Measurements from ENCODE around the gene ERO1B. TPM values are rescaled to one million over a fixed set of nuclear protein-coding genes. Genes with fewer than 3 reads are reported as not detected.

The ERO1B gene
- total RNA-seq, 1 experiment from 2014 or later = 9.6 TPM

DNA sequence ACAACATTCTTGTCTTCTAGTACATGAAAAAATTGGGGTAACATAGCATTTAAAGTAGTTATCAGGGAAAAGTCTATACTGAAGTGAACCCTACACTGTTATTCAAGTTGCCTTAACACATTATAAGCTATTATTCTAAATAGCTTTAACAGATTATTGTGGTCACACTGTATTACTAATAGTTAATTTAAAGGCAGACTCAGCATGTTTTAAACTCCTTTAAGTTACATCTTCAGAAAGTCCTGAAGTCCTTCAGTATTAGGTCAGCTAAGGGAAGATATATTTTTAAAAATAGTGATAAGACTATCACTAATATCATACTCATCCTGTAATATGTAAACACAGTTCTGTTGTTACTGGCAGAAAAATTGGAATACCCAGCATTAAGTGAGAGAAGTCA is 72.0 kb downstream of the ERO1B start:
- Mint-ChIP-seq H3K36me3 (ENCODE audit: insufficient read depth, unreplicated experiment) (no peaks in the 10 kb centered on the region), H3K4me1 (ENCODE audit: insufficient read depth, unreplicated experiment) (no peaks in the 10 kb centered on the region), H3K27me3 (ENCODE audit: insufficient read depth, unreplicated experiment) (no peaks in the 10 kb centered on the region), H3K9me3 (ENCODE audit: unreplicated experiment) (no peaks in the 10 kb centered on the region), H3K27ac (ENCODE audit: low read depth, unreplicated experiment) (no peak overlapping the region), H3K4me3 (ENCODE audit: unreplicated experiment) (no peak overlapping the region)
- CTCF ChIA-PET = no interaction called here
- no TSS peak for BruUV-seq (replicated peaks)
- intact Hi-C loops (cut with micrococcal nuclease) = no loop called here
- POLR2A ChIA-PET = no interaction called here
- TF ChIP-seq, protein P1, sequence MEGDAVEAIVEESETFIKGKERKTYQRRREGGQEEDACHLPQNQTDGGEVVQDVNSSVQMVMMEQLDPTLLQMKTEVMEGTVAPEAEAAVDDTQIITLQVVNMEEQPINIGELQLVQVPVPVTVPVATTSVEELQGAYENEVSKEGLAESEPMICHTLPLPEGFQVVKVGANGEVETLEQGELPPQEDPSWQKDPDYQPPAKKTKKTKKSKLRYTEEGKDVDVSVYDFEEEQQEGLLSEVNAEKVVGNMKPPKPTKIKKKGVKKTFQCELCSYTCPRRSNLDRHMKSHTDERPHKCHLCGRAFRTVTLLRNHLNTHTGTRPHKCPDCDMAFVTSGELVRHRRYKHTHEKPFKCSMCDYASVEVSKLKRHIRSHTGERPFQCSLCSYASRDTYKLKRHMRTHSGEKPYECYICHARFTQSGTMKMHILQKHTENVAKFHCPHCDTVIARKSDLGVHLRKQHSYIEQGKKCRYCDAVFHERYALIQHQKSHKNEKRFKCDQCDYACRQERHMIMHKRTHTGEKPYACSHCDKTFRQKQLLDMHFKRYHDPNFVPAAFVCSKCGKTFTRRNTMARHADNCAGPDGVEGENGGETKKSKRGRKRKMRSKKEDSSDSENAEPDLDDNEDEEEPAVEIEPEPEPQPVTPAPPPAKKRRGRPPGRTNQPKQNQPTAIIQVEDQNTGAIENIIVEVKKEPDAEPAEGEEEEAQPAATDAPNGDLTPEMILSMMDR (IDR thresholded peaks at IDR 0.05; ENCODE audit: unreplicated experiment) = no peak
- DNase-seq (ENCODE audit: unreplicated experiment) = no peak

DNA sequence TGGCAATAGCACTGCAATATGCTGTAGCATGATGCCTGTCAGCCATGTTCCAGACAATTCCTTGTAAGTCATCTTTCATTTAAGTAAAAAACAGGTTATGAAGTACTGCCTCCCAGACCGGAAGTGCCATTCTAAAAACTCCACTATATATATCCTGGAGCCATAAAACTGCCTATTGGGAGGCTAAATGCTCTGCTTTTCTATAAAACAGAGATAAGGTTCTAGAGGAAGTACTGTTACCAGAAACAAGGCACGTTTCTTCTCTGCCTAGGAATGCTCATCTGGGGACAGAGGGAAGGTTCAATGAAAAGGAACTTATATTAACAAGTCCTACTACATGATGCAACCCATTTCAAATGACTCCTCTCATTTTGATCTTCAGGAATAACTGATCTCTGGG is 72.6 kb downstream of the ERO1B start:
- Mint-ChIP-seq H3K9me3 (ENCODE audit: unreplicated experiment) (no peaks in the 10 kb centered on the region), H3K4me1 (ENCODE audit: insufficient read depth, unreplicated experiment) (no peaks in the 10 kb centered on the region), H3K27me3 (ENCODE audit: insufficient read depth, unreplicated experiment) (no peaks in the 10 kb centered on the region), H3K4me3 (ENCODE audit: unreplicated experiment) (no peak overlapping the region), H3K27ac (ENCODE audit: low read depth, unreplicated experiment) (no peak overlapping the region), H3K36me3 (ENCODE audit: insufficient read depth, unreplicated experiment) (no peaks in the 10 kb centered on the region)
- ChIA-PET CTCF (no interaction called here), POLR2A (interaction anchor here (0.6 kb wide), 1 partner anchor 832 kb away, joined by 3 read pairs; no protein-coding TSS in a partner anchor)
- intact Hi-C loops (cut with micrococcal nuclease) = no loop called here
- TF ChIP-seq, protein P1 (IDR thresholded peaks at IDR 0.05; ENCODE audit: unreplicated experiment) = no peak
- no TSS peak for BruUV-seq (replicated peaks)
- no peak for DNase-seq (ENCODE audit: unreplicated experiment)

DNA sequence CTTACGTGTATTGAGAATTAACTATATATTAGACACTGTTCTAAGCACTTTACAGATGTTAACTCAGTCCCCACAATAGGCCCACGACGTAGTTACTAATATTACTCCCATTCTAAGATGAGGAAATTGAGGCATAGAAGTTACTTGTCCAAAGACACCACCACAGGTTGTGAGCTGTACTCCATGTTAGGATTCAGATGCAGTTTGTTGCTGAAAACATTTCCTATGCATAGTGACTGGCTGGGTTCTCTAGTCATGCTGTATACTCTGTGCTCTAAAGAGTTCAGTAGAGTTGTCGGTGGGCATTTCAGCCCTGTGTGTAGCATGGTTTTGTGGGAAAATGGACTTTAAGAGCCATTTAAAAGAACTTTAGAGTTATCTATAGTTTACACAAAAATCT is 74.2 kb downstream of the ERO1B start:
- no peak overlapping the region for H3K4me3 Mint-ChIP-seq (ENCODE audit: unreplicated experiment)
- peaks cover 14% of the 10 kb centered on the region for H3K9me3 Mint-ChIP-seq (ENCODE audit: unreplicated experiment)
- POLR2A ChIA-PET = no interaction called here
- H3K27me3 Mint-ChIP-seq (ENCODE audit: insufficient read depth, unreplicated experiment) = no peaks in the 10 kb centered on the region
- intact Hi-C loops (cut with micrococcal nuclease) = no loop called here
- TF ChIP-seq, protein P1 (IDR thresholded peaks at IDR 0.05; ENCODE audit: unreplicated experiment) = no peak
- H3K4me1 Mint-ChIP-seq (ENCODE audit: insufficient read depth, unreplicated experiment) = no peaks in the 10 kb centered on the region
- no peak overlapping the region for H3K27ac Mint-ChIP-seq (ENCODE audit: low read depth, unreplicated experiment)
- no peak for DNase-seq (ENCODE audit: unreplicated experiment)
- CTCF ChIA-PET = interaction anchor here (0.5 kb wide), 3 partner anchors 63 to 772 kb away, joined by 3 read pairs; no protein-coding TSS in a partner anchor
- BruUV-seq (replicated peaks) = no TSS peak
- peaks cover 7% of the 10 kb centered on the region for H3K36me3 Mint-ChIP-seq (ENCODE audit: insufficient read depth, unreplicated experiment)

DNA sequence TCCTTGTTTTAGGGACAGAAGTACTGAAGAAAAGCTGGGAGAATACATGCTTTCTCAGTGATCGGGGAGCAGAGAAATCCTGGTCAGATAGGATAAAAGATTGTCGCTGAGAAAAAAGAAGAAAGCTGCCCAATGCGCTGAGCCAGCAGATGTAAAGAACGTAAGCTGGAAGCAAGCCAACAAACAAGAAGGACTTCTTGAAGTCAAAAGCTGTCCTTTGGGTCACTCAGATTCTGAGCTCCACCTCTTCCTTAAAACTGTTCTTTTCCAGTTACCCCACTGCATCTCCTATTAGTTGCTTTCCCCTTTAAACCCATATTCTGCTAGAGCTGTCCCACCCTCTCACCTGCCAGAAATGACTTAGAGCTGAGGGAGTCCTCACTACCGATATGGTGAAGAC is 74.6 kb downstream of the ERO1B start:
- Mint-ChIP-seq H3K9me3 (ENCODE audit: unreplicated experiment) (peaks cover 17% of the 10 kb centered on the region), H3K27ac (ENCODE audit: low read depth, unreplicated experiment) (no peak overlapping the region), H3K4me1 (ENCODE audit: insufficient read depth, unreplicated experiment) (no peaks in the 10 kb centered on the region), H3K27me3 (ENCODE audit: insufficient read depth, unreplicated experiment) (no peaks in the 10 kb centered on the region), H3K36me3 (ENCODE audit: insufficient read depth, unreplicated experiment) (peaks cover 9% of the 10 kb centered on the region), H3K4me3 (ENCODE audit: unreplicated experiment) (no peak overlapping the region)
- no peak for DNase-seq (ENCODE audit: unreplicated experiment)
- intact Hi-C loops (cut with micrococcal nuclease) = no loop called here
- BruUV-seq (replicated peaks) = no TSS peak
- ChIA-PET POLR2A (interaction anchor here (0.7 kb wide), 1 partner anchor 35 kb away, joined by 3 read pairs; no protein-coding TSS in a partner anchor), CTCF (interaction anchor here (0.5 to 0.6 kb wide), 4 partner anchors 64 to 773 kb away, joined by 3 read pairs; no protein-coding TSS in a partner anchor)
- TF ChIP-seq, protein P1 (IDR thresholded peaks at IDR 0.05; ENCODE audit: unreplicated experiment) = no peak

All from MCF 10A (cell line).